ENCODE measurements around the gene ADSL. TPM values are rescaled to one million over a fixed set of nuclear protein-coding genes. Genes with fewer than 3 reads are reported as not detected.

Gene ADSL
- total RNA-seq, 1 donor from 2014 or later: 74.1 TPM

GRCh38 chr22:40414838-40415505 is 68.7 kb downstream of the ADSL start:
- no peaks in the 10 kb centered on the region for H3K9me3 Mint-ChIP-seq (ENCODE audit: unreplicated experiment)
- H3K4me3 Mint-ChIP-seq (ENCODE audit: unreplicated experiment): no peak overlapping the region
- peak overlapping the region; percentile 79 for H3K27ac Mint-ChIP-seq (ENCODE audit: unreplicated experiment)
- no peaks in the 10 kb centered on the region for H3K27me3 Mint-ChIP-seq (ENCODE audit: unreplicated experiment)
- H3K36me3 Mint-ChIP-seq (ENCODE audit: unreplicated experiment): peaks cover 41% of the 10 kb centered on the region
- TF ChIP-seq, protein P1, sequence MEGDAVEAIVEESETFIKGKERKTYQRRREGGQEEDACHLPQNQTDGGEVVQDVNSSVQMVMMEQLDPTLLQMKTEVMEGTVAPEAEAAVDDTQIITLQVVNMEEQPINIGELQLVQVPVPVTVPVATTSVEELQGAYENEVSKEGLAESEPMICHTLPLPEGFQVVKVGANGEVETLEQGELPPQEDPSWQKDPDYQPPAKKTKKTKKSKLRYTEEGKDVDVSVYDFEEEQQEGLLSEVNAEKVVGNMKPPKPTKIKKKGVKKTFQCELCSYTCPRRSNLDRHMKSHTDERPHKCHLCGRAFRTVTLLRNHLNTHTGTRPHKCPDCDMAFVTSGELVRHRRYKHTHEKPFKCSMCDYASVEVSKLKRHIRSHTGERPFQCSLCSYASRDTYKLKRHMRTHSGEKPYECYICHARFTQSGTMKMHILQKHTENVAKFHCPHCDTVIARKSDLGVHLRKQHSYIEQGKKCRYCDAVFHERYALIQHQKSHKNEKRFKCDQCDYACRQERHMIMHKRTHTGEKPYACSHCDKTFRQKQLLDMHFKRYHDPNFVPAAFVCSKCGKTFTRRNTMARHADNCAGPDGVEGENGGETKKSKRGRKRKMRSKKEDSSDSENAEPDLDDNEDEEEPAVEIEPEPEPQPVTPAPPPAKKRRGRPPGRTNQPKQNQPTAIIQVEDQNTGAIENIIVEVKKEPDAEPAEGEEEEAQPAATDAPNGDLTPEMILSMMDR (IDR thresholded peaks at IDR 0.05): no peak
- H3K4me1 Mint-ChIP-seq (ENCODE audit: unreplicated experiment): peaks cover 9% of the 10 kb centered on the region
- no peak for DNase-seq (ENCODE audit: extremely low spot score, unreplicated experiment)

GRCh38 chr22:40415531-40416266 is 69.4 kb downstream of the ADSL start:
- DNase-seq (ENCODE audit: extremely low spot score, unreplicated experiment): peak; percentile 81
- Mint-ChIP-seq H3K27ac (ENCODE audit: unreplicated experiment) (peak overlapping the region; percentile 79), H3K4me3 (ENCODE audit: unreplicated experiment) (no peak overlapping the region), H3K27me3 (ENCODE audit: unreplicated experiment) (no peaks in the 10 kb centered on the region), H3K4me1 (ENCODE audit: unreplicated experiment) (peaks cover 9% of the 10 kb centered on the region), H3K9me3 (ENCODE audit: unreplicated experiment) (no peaks in the 10 kb centered on the region), H3K36me3 (ENCODE audit: unreplicated experiment) (peaks cover 37% of the 10 kb centered on the region)
- TF ChIP-seq, protein P1 (IDR thresholded peaks at IDR 0.05): no peak

DNA sequence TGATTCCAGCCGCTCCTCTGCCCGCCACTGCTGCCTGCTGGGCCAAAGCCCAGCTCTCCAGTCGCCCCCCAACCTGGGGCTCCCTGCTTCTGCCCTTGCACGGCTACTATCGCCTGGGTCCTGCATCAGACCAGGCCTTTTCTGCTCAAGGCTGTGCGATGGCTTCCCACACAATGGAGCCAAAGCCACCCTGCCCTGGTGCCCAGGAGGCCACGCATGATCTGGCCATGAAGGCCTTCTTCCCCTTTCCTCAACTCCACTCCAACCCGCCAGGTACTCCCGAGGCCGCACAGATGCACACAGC is 69.9 kb downstream of the ADSL start:
- DNase-seq (ENCODE audit: extremely low spot score, unreplicated experiment): no peak
- no peaks in the 10 kb centered on the region for H3K9me3 Mint-ChIP-seq (ENCODE audit: unreplicated experiment)
- no peaks in the 10 kb centered on the region for H3K27me3 Mint-ChIP-seq (ENCODE audit: unreplicated experiment)
- no peak overlapping the region for H3K4me3 Mint-ChIP-seq (ENCODE audit: unreplicated experiment)
- TF ChIP-seq, protein P1 (IDR thresholded peaks at IDR 0.05): no peak
- peak overlapping the region; percentile 79 for H3K27ac Mint-ChIP-seq (ENCODE audit: unreplicated experiment)
- H3K36me3 Mint-ChIP-seq (ENCODE audit: unreplicated experiment): peaks cover 34% of the 10 kb centered on the region
- H3K4me1 Mint-ChIP-seq (ENCODE audit: unreplicated experiment): peaks cover 9% of the 10 kb centered on the region

- Mint-ChIP-seq H3K9me3 (ENCODE audit: unreplicated experiment) (no peaks in the 10 kb centered on the region), H3K27ac (ENCODE audit: unreplicated experiment) (peak overlapping the region; percentile 79), H3K27me3 (ENCODE audit: unreplicated experiment) (no peaks in the 10 kb centered on the region), H3K4me3 (ENCODE audit: unreplicated experiment) (no peak overlapping the region), H3K36me3 (ENCODE audit: unreplicated experiment) (peaks cover 34% of the 10 kb centered on the region), H3K4me1 (ENCODE audit: unreplicated experiment) (peaks cover 9% of the 10 kb centered on the region)
- TF ChIP-seq, protein P1 (IDR thresholded peaks at IDR 0.05): no peak
- no peak for DNase-seq (ENCODE audit: extremely low spot score, unreplicated experiment)
These were observed 70.3 kb downstream of the ADSL start for GRCh38 chr22:40416636-40417035.

DNA sequence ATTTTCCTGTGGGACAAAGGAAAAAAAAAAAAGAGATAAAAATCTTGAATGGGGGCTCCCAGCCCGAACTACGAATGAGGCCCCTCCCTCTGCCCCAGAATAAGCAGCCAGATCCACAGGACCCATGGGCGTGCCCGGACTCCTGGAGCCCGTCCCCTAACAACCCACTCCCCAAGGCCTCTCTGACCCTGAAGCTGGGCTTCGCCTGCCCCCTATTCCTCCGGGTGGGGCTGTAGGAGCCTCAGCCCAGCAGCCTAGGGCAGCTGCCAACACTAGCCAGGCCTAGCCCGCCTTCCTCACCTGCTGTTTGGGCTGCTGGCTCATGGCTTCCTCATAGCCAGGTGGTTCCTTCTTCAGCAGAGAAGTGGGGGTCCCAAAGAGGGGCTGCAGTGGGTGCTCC is 70.7 kb downstream of the ADSL start:
- peaks cover 9% of the 10 kb centered on the region for H3K4me1 Mint-ChIP-seq (ENCODE audit: unreplicated experiment)
- no peak for DNase-seq (ENCODE audit: extremely low spot score, unreplicated experiment)
- H3K4me3 Mint-ChIP-seq (ENCODE audit: unreplicated experiment): no peak overlapping the region
- peaks cover 36% of the 10 kb centered on the region for H3K36me3 Mint-ChIP-seq (ENCODE audit: unreplicated experiment)
- H3K9me3 Mint-ChIP-seq (ENCODE audit: unreplicated experiment): no peaks in the 10 kb centered on the region
- H3K27ac Mint-ChIP-seq (ENCODE audit: unreplicated experiment): no peak overlapping the region
- TF ChIP-seq, protein P1 (IDR thresholded peaks at IDR 0.05): no peak
- H3K27me3 Mint-ChIP-seq (ENCODE audit: unreplicated experiment): no peaks in the 10 kb centered on the region
